K562 (cell line): ENCODE measurements around the gene SAPCD1. TPM values are rescaled to one million over a fixed set of nuclear protein-coding genes. Genes with fewer than 3 reads are reported as not detected.

Experiments
- CHD4 ChIP-seq: fragments of 200-600 bp; sonication (generic); IDR thresholded peaks from 3 replicates; pipeline ENCODE4 v1.6.1; 2012; ENCODE audit warnings: low read depth, mild to moderate bottlenecking, mixed read lengths, low read length, inconsistent platforms; ENCODE audit not compliant: insufficient read depth, insufficient replicate concordance, poor library complexity, severe bottlenecking
- HLTF ChIP-seq: fragments of 450-650 bp; IDR thresholded peaks from 2 replicates; pipeline ENCODE4 v1.6.1; 2016
- KDM1A ChIP-seq, 2 experiments: fragments of 450-650 bp; IDR thresholded peaks; 2 replicates each; pipeline ENCODE4 v1.6.1; 2016; ENCODE audit warnings: mild to moderate bottlenecking in 2 of 2
- KLF10 ChIP-seq: fragments of 250-450 bp; sonication (Bioruptor Pico); IDR thresholded peaks from 2 replicates; pipeline ENCODE4 v1.6.1; 2021; ENCODE audit warnings: matching md5 sums
- NRF1 ChIP-seq, 2 experiments: fragments of 450-650 bp; IDR thresholded peaks in 1 of 2; conservative IDR thresholded peaks in 1 of 2; 2 replicates each; pipeline ENCODE4 v1.6.1; 2014; ENCODE audit warnings: mild to moderate bottlenecking in 2 of 2
- PPARD ChIP-seq: fragments of 250-450 bp; sonication (Bioruptor Pico); IDR thresholded peaks from 2 replicates; pipeline ENCODE4 v1.8.0; 2022; ENCODE audit warnings: inconsistent platforms, mild to moderate bottlenecking, moderate library complexity
- SLC30A9 ChIP-seq: fragments of 250-450 bp; sonication (Bioruptor Pico); IDR thresholded peaks from 2 replicates; pipeline ENCODE4 v1.8.0; 2022; ENCODE audit warnings: mild to moderate bottlenecking, moderate library complexity
- SOX6 ChIP-seq: fragments of 450-650 bp; IDR thresholded peaks from 2 replicates; pipeline ENCODE4 v1.6.1; 2014; ENCODE audit warnings: mild to moderate bottlenecking
- TEAD2 ChIP-seq: fragments of 450-650 bp; IDR thresholded peaks from 2 replicates; pipeline ENCODE4 v1.6.1; 2016; ENCODE audit warnings: missing genetic modification characterization, control low read depth, missing compliant biosample characterization
- TFAM ChIP-seq: fragments of 250-450 bp; sonication (Bioruptor Pico); conservative IDR thresholded peaks from 2 replicates; pipeline ENCODE4 v1.5.0; 2021; ENCODE audit warnings: mild to moderate bottlenecking, moderate library complexity
- polyA plus RNA-seq, 8 experiments: library from polyadenylated mRNA; depleted of rRNA in 4 of 8; stranded (reverse) in 5 of 8; unstranded in 3 of 8; fragments of >200 nt; fragmentation: Nextera tagmentation in 2 of 8; fragmentation: Illumina TruSeq in 1 of 8; extraction: Ambion mirVana in 2 of 8; extraction: Trizol in 1 of 8; gene quantifications; 2 replicates each; pipeline versions ENCODE4 v1.2.1 to v1.2.3, GENCODE V29; 2011 to 2014; ENCODE audit warnings: inconsistent platforms in 1 of 8, missing spikeins in 1 of 8
- total RNA-seq, 7 experiments: library from RNA; depleted of rRNA in 6 of 7; stranded (reverse); fragments of >200 nt in 6 of 7; fragmentation: Illumina TruSeq in 2 of 7; extraction: Trizol in 2 of 7; gene quantifications; 2 replicates each; pipeline versions ENCODE4 v1.2.1 to v1.2.3, GENCODE V29; 2011 to 2021; ENCODE audit warnings: low replicate concordance in 1 of 7
- TF ChIP-seq, protein P1 (sequence below): fragments of 250-450 bp; sonication (Bioruptor Pico); IDR thresholded peaks from 2 replicates; pipeline ENCODE4 v1.5.0; 2021; ENCODE audit warnings: mild to moderate bottlenecking, moderate library complexity
- TF ChIP-seq, protein P2 (sequence below): sonication (generic); formaldehyde crosslinking; IDR thresholded peaks from 2 replicates; pipeline ENCODE4 v1.8.0; 2022; ENCODE audit warnings: mild to moderate bottlenecking, missing genetic modification reagents
- TF ChIP-seq, protein P3 (sequence below): fragments of 250-450 bp; sonication (Bioruptor Pico); IDR thresholded peaks from 2 replicates; pipeline ENCODE4 v1.4.0; 2020; ENCODE audit warnings: mild to moderate bottlenecking, moderate library complexity
- TF ChIP-seq, protein P4 (sequence below): sonication (generic); formaldehyde crosslinking; IDR thresholded peaks from 2 replicates; pipeline ENCODE4 v1.8.0; 2022; ENCODE audit warnings: mild to moderate bottlenecking, missing genetic modification reagents

SAPCD1 gene
- total and polyA plus RNA-seq, 9 of the 15 experiments (the other 6 are each of a cell fraction or from before 2014, with no cell fraction given): 2.6 to 30.2 (median 7.4) TPM

DNA sequence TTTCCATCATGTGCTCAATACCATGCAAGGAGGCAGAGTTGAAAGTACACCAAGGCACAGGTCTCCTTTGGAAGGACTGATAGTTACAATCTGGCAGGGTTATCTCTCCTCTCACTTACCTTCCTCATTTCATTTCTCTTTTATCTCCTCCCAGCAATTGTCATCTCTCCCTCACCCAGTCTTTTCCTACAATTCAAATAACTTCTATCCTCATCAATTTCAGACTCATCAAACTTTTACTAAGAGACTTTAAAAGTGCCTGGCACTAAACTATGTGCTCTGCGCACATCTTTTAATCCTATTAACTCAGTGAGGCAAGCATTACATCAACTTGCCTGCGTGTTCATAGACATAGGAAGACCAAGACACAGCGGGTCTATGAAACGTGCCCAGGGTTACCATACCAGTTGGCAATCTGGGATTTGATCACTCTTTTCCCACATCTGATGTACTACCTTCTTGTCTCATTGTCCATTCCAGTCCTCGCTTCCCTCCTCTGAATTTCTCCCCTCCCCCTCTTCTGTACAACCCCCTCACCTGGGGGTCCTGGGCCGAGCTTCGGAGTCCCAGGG is 31.9 kb downstream of the SAPCD1 start (continued):
- TF ChIP-seq, protein P1, sequence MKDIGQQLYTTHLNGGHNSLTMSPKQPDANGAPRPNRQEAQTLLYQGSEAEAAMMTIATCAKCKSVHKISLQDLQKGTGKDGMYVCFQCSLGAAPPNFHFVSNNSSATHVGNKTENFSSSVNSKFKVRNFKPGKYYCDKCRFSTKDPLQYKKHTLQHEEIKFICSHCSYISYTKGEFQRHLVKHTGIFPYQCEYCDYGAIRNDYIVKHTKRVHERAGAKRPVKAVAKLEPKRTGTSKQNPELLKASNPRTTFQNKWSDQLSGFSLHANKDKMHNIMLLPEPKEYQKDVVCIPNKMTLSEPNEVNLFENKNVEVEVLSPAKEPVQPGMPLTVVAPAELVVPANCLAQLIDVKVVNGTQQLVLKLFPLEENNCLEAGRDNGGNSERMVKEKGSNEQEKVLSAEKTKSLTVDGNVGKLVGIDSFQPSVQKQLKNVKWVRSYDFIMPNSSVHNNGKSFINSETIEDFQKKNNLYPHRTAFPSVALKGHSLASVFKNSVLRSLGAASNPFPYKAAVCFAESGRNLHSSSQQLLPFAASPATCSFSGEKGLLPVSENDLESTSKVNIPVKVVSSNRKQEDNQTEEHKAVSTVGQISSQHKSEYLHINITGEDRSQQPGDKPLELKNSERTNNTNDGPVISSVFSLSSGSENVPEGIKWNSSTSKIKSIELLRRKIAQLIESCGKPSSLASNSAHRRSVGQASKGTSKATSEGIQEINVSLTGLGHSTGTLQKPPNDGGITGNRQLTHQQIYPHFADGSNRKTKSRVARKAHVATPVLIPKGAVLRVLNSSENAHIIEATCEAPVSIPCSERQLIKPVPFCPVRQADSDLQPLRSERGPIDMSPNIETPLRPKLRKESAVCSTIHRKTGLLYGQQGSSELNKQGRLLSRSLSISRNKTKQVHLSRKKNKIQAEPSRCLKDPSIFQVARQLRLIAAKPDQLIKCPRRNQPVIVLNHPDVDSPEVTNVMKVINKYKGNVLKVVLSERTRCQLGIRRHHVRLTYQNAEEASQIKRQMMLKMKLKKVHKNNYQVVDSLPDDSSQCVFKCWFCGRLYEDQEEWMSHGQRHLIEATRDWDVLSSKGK (CRISPR knock-in tag): no peak
- TF ChIP-seq KDM1A (IDR thresholded peaks at IDR 0.05) (peak; percentile 68 to 73; a peak in 3 of 4 replicates), KLF10 (CRISPR knock-in tag) (no peak), CHD4 (no peak), TFAM (no peak), SOX6 (peak; percentile 85), PPARD (CRISPR knock-in tag) (no peak), TEAD2 (tag) (0 out of 2 replicates have a peak, but pooled peaks have one; percentile 25), HLTF (no peak; the same call in 1 of the 2 replicates), SLC30A9 (CRISPR knock-in tag) (no peak), NRF1 (conservative IDR thresholded peaks at IDR 0.05 in 1 of 2, IDR thresholded peaks at IDR 0.05 in 1 of 2) (peak; percentile 36 to 55)
- TF ChIP-seq, protein P2, sequence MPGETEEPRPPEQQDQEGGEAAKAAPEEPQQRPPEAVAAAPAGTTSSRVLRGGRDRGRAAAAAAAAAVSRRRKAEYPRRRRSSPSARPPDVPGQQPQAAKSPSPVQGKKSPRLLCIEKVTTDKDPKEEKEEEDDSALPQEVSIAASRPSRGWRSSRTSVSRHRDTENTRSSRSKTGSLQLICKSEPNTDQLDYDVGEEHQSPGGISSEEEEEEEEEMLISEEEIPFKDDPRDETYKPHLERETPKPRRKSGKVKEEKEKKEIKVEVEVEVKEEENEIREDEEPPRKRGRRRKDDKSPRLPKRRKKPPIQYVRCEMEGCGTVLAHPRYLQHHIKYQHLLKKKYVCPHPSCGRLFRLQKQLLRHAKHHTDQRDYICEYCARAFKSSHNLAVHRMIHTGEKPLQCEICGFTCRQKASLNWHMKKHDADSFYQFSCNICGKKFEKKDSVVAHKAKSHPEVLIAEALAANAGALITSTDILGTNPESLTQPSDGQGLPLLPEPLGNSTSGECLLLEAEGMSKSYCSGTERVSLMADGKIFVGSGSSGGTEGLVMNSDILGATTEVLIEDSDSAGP (CRISPR knock-in tag): no peak
- TF ChIP-seq, protein P3, sequence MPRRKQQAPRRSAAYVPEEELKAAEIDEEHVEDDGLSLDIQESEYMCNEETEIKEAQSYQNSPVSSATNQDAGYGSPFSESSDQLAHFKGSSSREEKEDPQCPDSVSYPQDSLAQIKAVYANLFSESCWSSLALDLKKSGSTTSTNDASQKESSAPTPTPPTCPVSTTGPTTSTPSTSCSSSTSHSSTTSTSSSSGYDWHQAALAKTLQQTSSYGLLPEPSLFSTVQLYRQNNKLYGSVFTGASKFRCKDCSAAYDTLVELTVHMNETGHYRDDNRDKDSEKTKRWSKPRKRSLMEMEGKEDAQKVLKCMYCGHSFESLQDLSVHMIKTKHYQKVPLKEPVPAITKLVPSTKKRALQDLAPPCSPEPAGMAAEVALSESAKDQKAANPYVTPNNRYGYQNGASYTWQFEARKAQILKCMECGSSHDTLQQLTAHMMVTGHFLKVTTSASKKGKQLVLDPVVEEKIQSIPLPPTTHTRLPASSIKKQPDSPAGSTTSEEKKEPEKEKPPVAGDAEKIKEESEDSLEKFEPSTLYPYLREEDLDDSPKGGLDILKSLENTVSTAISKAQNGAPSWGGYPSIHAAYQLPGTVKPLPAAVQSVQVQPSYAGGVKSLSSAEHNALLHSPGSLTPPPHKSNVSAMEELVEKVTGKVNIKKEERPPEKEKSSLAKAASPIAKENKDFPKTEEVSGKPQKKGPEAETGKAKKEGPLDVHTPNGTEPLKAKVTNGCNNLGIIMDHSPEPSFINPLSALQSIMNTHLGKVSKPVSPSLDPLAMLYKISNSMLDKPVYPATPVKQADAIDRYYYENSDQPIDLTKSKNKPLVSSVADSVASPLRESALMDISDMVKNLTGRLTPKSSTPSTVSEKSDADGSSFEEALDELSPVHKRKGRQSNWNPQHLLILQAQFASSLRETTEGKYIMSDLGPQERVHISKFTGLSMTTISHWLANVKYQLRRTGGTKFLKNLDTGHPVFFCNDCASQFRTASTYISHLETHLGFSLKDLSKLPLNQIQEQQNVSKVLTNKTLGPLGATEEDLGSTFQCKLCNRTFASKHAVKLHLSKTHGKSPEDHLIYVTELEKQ (CRISPR knock-in tag): peak; percentile 65; the same call in 1 of the 2 replicates
- TF ChIP-seq, protein P4, sequence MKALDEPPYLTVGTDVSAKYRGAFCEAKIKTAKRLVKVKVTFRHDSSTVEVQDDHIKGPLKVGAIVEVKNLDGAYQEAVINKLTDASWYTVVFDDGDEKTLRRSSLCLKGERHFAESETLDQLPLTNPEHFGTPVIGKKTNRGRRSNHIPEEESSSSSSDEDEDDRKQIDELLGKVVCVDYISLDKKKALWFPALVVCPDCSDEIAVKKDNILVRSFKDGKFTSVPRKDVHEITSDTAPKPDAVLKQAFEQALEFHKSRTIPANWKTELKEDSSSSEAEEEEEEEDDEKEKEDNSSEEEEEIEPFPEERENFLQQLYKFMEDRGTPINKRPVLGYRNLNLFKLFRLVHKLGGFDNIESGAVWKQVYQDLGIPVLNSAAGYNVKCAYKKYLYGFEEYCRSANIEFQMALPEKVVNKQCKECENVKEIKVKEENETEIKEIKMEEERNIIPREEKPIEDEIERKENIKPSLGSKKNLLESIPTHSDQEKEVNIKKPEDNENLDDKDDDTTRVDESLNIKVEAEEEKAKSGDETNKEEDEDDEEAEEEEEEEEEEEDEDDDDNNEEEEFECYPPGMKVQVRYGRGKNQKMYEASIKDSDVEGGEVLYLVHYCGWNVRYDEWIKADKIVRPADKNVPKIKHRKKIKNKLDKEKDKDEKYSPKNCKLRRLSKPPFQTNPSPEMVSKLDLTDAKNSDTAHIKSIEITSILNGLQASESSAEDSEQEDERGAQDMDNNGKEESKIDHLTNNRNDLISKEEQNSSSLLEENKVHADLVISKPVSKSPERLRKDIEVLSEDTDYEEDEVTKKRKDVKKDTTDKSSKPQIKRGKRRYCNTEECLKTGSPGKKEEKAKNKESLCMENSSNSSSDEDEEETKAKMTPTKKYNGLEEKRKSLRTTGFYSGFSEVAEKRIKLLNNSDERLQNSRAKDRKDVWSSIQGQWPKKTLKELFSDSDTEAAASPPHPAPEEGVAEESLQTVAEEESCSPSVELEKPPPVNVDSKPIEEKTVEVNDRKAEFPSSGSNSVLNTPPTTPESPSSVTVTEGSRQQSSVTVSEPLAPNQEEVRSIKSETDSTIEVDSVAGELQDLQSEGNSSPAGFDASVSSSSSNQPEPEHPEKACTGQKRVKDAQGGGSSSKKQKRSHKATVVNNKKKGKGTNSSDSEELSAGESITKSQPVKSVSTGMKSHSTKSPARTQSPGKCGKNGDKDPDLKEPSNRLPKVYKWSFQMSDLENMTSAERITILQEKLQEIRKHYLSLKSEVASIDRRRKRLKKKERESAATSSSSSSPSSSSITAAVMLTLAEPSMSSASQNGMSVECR: no peak
